GM12801 (cell line): ENCODE results near the gene ATP2B2.

Experiments used
- TF ChIP-seq, protein P1 (sequence below): IDR thresholded peaks from one replicate; pipeline ENCODE4 v1.5.1; 2011; ENCODE audit warnings: control low read depth; ENCODE audit not compliant: insufficient read length; ENCODE audit errors: extremely low read depth

ATP2B2 gene

DNA sequence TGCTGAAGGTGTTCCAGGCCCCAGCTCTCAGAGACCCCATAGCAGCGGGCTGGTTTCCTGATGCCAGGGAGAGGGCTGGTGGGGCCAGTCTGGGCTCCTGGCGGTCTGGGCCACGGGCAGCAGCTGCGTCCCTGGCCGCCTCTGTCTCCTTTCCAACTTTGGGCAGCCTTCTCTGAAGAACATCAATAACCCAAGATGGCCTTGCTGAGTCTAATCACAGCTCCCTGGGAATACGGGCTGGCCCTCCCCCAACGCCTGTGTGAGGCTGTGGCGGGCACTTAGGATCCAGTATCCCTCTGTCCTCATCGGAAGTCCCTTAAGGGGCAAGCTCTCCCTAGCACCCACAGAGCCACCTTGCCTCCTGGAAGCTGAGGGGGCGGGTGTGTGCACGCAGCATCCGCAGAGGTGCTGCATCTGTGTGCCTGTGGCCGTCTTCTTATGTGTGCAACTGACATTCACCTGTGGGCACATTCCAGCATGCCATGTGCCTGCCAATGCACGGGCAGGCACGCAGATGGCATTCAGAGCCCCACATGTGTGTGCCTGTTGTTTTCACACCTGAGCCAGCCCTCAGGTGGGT lies 2.1 kb downstream of the ATP2B2 start:
- TF ChIP-seq, protein P1, sequence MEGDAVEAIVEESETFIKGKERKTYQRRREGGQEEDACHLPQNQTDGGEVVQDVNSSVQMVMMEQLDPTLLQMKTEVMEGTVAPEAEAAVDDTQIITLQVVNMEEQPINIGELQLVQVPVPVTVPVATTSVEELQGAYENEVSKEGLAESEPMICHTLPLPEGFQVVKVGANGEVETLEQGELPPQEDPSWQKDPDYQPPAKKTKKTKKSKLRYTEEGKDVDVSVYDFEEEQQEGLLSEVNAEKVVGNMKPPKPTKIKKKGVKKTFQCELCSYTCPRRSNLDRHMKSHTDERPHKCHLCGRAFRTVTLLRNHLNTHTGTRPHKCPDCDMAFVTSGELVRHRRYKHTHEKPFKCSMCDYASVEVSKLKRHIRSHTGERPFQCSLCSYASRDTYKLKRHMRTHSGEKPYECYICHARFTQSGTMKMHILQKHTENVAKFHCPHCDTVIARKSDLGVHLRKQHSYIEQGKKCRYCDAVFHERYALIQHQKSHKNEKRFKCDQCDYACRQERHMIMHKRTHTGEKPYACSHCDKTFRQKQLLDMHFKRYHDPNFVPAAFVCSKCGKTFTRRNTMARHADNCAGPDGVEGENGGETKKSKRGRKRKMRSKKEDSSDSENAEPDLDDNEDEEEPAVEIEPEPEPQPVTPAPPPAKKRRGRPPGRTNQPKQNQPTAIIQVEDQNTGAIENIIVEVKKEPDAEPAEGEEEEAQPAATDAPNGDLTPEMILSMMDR, result no peak

DNA sequence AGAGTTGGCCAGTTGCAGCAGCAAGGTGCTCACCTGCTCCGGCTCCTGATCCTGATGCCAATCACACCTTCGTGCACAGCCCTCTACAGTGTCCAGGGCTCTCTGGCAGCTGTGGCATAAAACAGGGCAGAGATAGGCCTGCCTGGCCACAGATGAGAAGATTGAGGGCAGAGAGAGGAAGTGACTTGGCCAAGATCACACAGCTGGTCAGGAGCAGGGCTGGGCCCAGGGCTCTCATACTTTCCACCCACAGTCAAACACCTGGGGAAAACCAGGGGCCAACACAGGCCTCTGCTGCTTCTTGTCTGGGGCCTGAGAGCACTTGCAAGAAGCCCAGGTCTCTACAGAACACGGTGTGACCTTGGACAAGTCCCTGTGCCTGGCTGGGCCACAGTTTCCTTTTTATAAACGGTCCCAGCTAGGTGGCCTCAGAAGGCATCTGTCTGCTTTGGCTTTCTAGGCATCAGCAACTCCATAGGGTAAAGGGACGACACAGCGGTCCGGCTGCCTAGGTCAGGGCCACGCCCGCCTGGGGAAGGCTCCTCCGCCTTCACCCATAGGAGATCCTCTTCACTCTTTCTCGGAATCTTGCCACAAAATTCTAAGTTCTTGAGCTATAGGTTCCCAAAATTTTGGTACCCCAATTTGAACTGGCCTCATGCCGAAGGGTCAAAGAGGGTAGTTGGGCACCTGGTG lies 3.1 kb downstream of the ATP2B2 start:
- TF ChIP-seq, protein P1, result no peak

DNA sequence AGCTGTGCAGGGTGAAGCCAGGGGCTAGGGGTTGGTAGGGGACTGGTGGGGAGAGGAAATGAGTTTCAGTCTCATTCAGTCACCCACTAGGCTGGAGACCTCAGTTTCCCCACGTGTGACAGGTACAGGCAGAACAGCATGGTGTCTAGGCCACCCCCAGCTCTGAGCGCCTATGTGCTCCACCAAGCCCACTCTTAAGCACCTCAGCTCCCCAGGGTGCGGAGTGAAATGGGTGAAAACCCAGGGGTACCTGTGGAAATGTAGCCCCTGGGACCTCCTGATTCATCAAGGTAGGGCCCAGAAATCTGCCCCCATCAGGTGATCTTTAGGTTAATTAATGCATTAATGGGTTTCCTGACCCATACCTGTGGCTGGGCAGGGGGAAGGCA lies 3.7 kb downstream of the ATP2B2 start:
- TF ChIP-seq, protein P1, result no peak

DNA sequence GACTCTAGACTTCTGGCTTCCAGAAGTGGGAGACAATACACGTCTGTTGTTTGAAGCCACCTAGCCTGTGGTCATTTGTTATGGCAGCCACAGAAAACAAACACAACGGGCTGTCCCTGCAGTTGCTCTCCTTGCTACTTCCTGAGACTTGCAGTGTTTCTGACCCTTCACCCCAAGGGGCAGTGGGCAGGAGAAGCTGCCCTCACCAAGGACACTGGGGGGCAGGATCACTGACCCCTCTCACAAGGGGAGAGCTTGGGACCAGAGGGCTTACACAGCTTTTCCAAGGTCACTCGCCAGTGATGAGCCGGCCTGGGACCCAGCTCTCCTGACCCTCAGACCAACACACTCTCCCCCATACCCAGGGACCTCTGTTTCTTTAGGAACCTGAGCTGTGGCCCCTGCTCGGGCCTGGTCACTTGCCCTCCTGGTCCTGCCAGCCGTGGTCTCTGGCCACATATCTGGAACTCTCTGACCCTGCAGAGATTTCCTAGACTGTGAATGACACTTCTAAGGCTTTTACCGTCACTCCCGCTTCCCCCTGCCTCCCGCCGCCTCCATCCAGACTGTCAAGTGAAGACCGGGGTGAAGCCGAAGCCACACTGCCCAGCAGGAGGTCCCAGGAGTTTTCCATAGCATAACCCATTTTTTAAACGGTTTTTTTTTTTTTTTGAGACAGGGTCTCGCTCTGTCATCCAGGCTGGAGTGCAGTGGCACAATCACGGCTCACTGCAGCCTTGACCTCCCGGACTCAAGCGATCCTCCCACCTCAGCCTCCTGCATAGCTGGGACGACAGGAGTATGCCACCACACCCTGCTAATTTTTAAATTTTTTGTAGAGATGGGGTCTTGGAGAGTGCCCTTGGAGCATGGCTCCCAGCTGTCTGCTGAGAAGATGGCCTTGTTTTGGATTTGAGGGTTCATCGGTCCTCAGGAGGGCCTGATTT lies 4.4 kb downstream of the ATP2B2 start:
- TF ChIP-seq, protein P1, result no peak

DNA sequence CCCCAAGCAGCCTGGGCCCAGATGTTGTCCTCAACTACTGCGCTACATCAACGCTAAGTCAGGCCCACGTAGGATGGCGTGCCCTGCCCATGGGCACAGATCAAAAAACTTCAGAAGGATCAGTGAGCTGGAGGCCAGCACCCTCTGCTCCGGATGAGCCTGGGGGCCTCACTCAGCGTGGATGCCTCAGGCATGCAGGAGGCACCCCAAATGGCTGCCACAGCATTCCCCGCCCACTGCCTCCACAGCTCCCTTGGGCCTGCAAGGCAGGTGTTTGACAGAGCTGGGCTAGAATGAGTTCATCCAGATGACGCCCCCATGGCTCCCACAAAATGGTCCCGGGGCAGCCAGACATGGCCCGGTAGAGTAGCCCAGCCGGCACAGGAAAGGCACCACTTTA lies 7.1 kb downstream of the ATP2B2 start:
- TF ChIP-seq, protein P1, result no peak

DNA sequence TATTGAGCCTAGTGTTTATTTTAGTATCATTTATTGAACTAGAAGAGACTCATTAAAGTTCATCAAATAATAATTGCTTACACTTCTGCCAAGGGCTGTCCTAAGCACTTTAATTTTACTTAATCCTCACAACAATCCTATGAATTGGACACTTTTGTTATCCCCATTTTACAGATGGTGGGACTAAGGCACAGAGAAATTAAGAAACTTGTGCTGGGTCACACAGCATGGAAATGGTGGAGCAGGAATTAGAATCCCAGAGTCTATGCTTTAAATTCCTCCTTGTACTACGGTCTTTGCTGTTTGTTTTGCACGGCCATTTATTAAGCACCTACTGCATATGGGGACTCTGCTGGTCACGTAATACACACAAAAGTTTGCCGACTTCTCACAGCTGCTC lies 7.9 kb downstream of the ATP2B2 start:
- TF ChIP-seq, protein P1, result no peak
